HPDE6-E6E7 (cell line): ENCODE measurements around the gene ZBTB5.
"Not testable (repeated sequence)": the region's sequence is repeated elsewhere in the genome, so short reads cannot be mapped to it uniquely, and the experiment has no call there.

Experiments
- DNase-seq: peaks from one replicate; pipeline ENCODE4 v3.0.0; 2011; ENCODE audit warnings: missing footprints; ENCODE audit errors: extremely low spot score

ZBTB5 gene

DNA sequence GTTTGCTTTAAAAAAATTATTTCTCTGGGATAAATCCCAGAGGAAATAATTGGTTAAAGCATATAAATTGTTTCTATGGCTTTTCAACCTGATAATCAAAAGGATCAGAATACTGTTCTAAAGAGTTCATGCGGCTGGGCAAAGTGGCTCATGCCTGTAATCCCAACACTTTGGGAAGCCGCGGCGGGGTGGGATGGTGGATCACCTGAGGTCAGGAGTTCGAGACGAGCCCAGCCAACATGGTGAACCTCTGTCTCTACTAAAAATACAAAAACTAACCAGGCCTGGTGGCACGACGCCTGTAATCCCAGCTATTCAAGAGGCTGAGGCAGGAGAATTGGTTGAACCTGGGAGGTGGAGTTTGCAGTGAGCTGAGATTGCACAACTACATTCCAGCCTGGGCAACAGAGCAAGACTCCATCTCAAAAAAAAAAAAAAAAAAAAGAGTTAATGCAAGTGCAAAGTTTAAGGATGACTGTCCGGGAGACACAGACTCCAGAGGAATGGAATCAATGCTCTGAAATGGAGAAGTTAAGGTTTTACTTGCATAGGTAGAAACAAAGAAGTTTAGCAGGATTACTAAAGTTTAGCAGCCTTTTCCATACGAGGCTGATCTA lies 59.4 kb downstream of the ZBTB5 start:
- no peak for DNase-seq

DNA sequence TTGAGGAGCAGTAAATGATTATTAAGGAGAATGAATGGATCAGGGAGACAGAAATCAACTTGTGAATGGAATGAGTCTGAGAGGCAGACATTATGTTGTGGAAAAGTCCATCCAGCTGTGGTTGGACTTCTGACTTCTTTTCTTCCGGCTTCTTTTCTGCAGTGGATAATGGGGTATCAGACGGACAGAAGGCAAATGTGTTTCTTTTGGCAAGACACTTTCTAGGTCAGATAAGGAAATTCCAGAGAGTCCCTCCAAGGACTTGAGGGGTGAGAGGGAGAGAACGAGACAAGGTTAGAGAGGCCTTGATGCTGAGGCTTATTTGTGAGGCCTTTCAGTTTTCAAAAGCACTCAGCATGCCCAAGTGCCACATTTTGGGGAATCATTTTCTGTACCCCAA lies 59.9 kb downstream of the ZBTB5 start:
- DNase-seq, result no peak

DNA sequence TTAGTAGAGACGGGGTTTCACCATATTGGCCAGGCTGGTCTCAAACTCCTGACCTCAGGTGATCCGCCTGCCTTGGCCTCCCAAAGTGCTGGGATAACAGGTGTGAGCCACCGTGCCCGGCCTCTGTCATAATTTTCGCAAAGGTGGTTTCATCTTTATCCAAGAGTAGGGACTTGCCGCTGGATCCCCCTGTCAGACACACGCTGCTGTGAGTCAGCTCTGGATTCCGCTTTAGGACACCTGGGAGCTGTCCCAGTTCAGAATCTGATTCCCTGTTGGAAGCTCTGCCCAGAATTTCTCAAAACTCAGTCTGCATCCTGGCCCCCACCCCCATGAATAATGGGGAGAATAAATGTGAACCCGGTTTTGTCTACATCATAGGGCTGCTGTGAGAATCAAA lies 60.7 kb downstream of the ZBTB5 start:
- no peak for DNase-seq

DNA sequence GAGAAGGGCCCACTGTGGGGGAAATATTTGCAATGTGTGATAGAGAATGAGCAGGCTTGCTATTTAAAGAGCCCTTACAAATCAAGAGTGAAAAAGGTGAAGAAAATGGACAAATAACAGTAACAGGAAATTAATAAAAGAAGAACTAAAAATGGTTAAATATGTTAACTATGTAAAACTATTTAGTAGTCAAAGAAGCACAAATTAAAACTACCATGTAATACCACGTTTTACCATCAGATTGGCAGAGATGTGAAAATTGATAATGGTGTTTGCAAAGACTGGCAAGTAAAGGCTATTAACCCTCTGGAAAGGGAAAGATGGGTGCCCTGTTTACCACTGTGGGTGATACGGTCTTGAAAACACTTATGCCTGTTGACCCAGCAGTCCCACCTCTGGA lies 65.9 kb downstream of the ZBTB5 start:
- no peak for DNase-seq

- no peak for DNase-seq
Measured at GRCh38 chr9:37398464-37399025, 66.7 kb downstream of the ZBTB5 start.

- not testable (repeated sequence) for DNase-seq
Measured at GRCh38 chr9:37397948-37398347, 67.3 kb downstream of the ZBTB5 start.

DNA sequence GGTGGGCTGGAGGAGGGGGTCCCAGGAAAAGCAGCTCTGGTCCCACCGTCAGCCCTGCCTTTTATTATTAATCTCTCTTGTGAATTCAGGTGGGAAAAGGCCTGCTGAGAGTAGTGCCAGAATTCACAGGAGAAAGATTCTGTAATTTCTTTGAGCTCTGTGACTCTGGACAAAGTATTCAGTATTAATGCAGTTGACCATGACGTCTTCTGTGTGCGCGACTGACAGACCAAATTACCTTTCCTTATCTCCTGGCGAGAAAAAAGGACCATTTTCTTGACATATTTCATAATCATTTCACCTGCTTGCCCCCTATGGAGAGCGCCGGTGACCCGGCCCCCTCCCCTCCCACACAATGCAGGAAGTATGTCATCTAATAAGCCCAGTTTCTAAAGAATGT lies 69.6 kb downstream of the ZBTB5 start:
- DNase-seq, result no peak

DNA sequence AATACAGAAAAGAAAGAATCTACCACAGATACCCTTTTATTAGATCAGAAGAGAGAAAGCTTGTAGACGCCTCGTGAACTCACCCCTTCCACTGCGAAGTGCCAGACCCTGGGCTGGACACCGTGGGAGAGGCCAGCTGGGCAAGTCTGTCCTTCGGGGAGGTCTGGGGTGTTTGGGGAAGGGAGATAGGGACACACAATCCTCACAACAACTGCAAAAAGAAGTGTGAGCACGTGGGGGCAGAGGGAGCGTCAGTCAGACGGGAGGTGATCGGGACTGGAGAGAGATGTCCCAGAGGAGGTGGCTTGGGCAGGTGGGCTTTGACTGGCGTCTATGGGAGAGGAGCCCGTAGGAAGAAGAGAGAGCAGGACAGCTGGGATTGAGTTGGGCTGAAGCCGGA lies 70.0 kb downstream of the ZBTB5 start:
- no peak for DNase-seq

- no peak for DNase-seq
Measured at GRCh38 chr9:37392272-37392671, 73.0 kb downstream of the ZBTB5 start.

GRCh38 chr9:37390759-37391158 lies 74.5 kb downstream of the ZBTB5 start:
- no peak for DNase-seq
